Gastroesophageal sphincter (tissue), 4 donors: ENCODE measurements around the gene SLC35B2. TPM values are rescaled to one million over a fixed set of nuclear protein-coding genes. Genes with fewer than 3 reads are reported as not detected.

Source experiments
- ATAC-seq: fragments of 150-250 bp; one replicate; pipeline ENCODE4 v1.9.1; 2016; ENCODE audit warnings: mild to moderate bottlenecking, moderate library complexity
- H3K27ac ChIP-seq, 4 donors: fragments of 200-600 bp; sonication (generic) in 3 of 4; 1 replicate in 3 of 4; 2 replicates in 1 of 4; pipeline ENCODE4 v1.5.1; 2016 to 2019
- H3K27me3 ChIP-seq: fragments of 200-600 bp; sonication (generic); one replicate; pipeline ENCODE4 v1.5.1; 2019
- H3K36me3 ChIP-seq, 2 donors: fragments of 200-600 bp; sonication (generic); one replicate each; pipeline ENCODE4 v1.5.1; 2019; ENCODE audit warnings: control low read depth in 1 of 2
- H3K4me1 ChIP-seq, 3 donors: fragments of 200-600 bp; sonication (generic); 1 replicate in 2 of 3; 2 replicates in 1 of 3; pipeline ENCODE4 v1.5.1; 2016 to 2019; ENCODE audit warnings: control low read depth in 2 of 3
- H3K4me3 ChIP-seq, 2 donors: fragments of 200-600 bp; sonication (generic); one replicate each; pipeline ENCODE4 v1.5.1; 2019; ENCODE audit warnings: mild to moderate bottlenecking in 1 of 2, moderate library complexity in 1 of 2
- H3K9me3 ChIP-seq, 3 donors: fragments of 200-600 bp; sonication (generic); one replicate each; pipeline ENCODE4 v1.5.1; 2017 to 2019; ENCODE audit warnings: control low read depth in 2 of 3
- CTCF ChIP-seq, 4 experiments: fragments of 200-600 bp in 2 of 4; fragments of 450-650 bp in 2 of 4; sonication (generic) in 1 of 4; IDR thresholded peaks; one replicate each; pipeline ENCODE4 v1.5.1; 2017 to 2019; ENCODE audit warnings: antibody characterized with exemption in 4 of 4, mild to moderate bottlenecking in 2 of 4, moderate library complexity in 2 of 4
- EP300 ChIP-seq: sonication (generic); formaldehyde crosslinking; IDR thresholded peaks from one replicate; pipeline ENCODE4 v1.6.1; 2017; ENCODE audit warnings: antibody characterized with exemption, mild to moderate bottlenecking
- POLR2A ChIP-seq, 2 donors: fragments of 450-650 bp; IDR thresholded peaks; one replicate each; pipeline ENCODE4 v1.6.1; 2017; ENCODE audit warnings: antibody characterized with exemption in 2 of 2, mild to moderate bottlenecking in 2 of 2, moderate library complexity in 1 of 2
- POLR2AphosphoS5 ChIP-seq: sonication (generic); formaldehyde crosslinking; IDR thresholded peaks from one replicate; pipeline ENCODE4 v1.6.1; 2017; ENCODE audit warnings: antibody characterized with exemption
- WGBS, 2 donors: methylation state at CpG; one replicate each; pipeline ENCODE4 v1.1.5; 2018; ENCODE audit warnings: low coverage in 1 of 2; 5-methylcytosine and 5-hydroxymethylcytosine counted together
- total RNA-seq, 4 donors: library from RNA; depleted of rRNA; stranded (reverse); fragments of >200 nt; gene quantifications; one replicate each; pipeline ENCODE4 v1.1.0, GENCODE V29; 2016

The SLC35B2 gene
- total RNA-seq, 4 donors from 2014 or later: 21.3 to 34.0 (median 25.6) TPM

GRCh38 chr6:44260011-44260410 is 2.7 kb upstream of the SLC35B2 start:
- TF ChIP-seq POLR2A (IDR thresholded peaks at IDR 0.05) (no peak), POLR2AphosphoS5 (no peak), CTCF (IDR thresholded peaks at IDR 0.05) (no peak), EP300 (no peak)
- Histone ChIP-seq H3K36me3 (peaks cover 0 to 36% of the 10 kb centered on the region in 2 donors), H3K4me1 (peaks cover 4 to 61% (median 41%) of the 10 kb centered on the region in 3 donors), H3K4me3 (no peak overlapping the region), H3K27ac (no peak overlapping the region), H3K9me3 (no peaks in the 10 kb centered on the region), H3K27me3 (no peaks in the 10 kb centered on the region)
- ATAC-seq: no peak
- WGBS, 2 donors: 100% methylated on average over 1 of the region's 8 CpGs; no CpG with 5 or more reads in 1 of the 2 donors

- Histone ChIP-seq H3K4me3 (no peak overlapping the region), H3K36me3 (peaks cover 0 to 47% of the 10 kb centered on the region in 2 donors), H3K4me1 (peaks cover 2 to 61% (median 31%) of the 10 kb centered on the region in 3 donors), H3K9me3 (no peaks in the 10 kb centered on the region), H3K27ac (no peak overlapping the region), H3K27me3 (no peaks in the 10 kb centered on the region)
- no peak for ATAC-seq
- no CpG with 5 or more reads among the region's 3 CpGs for WGBS, 2 donors
- TF ChIP-seq POLR2A (IDR thresholded peaks at IDR 0.05) (no peak), CTCF (IDR thresholded peaks at IDR 0.05) (no peak), EP300 (no peak), POLR2AphosphoS5 (no peak)
Observed at GRCh38 chr6:44258921-44259320, 1.6 kb upstream of the SLC35B2 start.

GRCh38 chr6:44258325-44258863 is 1.1 kb upstream of the SLC35B2 start:
- no peak for ATAC-seq
- no peaks in the 10 kb centered on the region for H3K9me3 ChIP-seq
- H3K4me1 ChIP-seq: peaks cover 2 to 60% (median 25%) of the 10 kb centered on the region in 3 donors
- no peak overlapping the region for H3K4me3 ChIP-seq
- H3K27ac ChIP-seq: peak overlapping the region in 3 of 4 donors; percentile 87 to 94 (median 92)
- WGBS, 2 donors: 75 to 100% methylated on average over 1 to 7 of the region's 9 CpGs
- no peaks in the 10 kb centered on the region for H3K27me3 ChIP-seq
- H3K36me3 ChIP-seq: peaks cover 0 to 52% of the 10 kb centered on the region in 2 donors
- TF ChIP-seq CTCF (IDR thresholded peaks at IDR 0.05) (no peak), POLR2A (IDR thresholded peaks at IDR 0.05) (no peak), EP300 (no peak), POLR2AphosphoS5 (no peak)

GRCh38 chr6:44257753-44258324 is 511 bp upstream of the SLC35B2 start:
- H3K27me3 ChIP-seq: no peaks in the 10 kb centered on the region
- TF ChIP-seq POLR2AphosphoS5 (no peak), EP300 (no peak), CTCF (IDR thresholded peaks at IDR 0.05) (no peak), POLR2A (IDR thresholded peaks at IDR 0.05) (no peak)
- no peaks in the 10 kb centered on the region for H3K9me3 ChIP-seq
- H3K36me3 ChIP-seq: peaks cover 0 to 58% of the 10 kb centered on the region in 2 donors
- H3K4me1 ChIP-seq: peaks cover 0 to 60% (median 20%) of the 10 kb centered on the region in 3 donors
- peak overlapping the region in 3 of 4 donors; percentile 87 to 94 (median 92) for H3K27ac ChIP-seq
- WGBS, 2 donors: 17 to 20% methylated on average over 10 to 15 of the region's 15 CpGs
- H3K4me3 ChIP-seq: peak overlapping the region; percentile 79 to 99
- no peak for ATAC-seq

- WGBS, 2 donors: 0 to 1% methylated on average over 4 to 9 of the region's 12 CpGs
- H3K36me3 ChIP-seq: peaks cover 0 to 69% of the 10 kb centered on the region in 2 donors
- H3K27ac ChIP-seq: peak overlapping the region; percentile 63 to 94 (median 90)
- H3K27me3 ChIP-seq: no peaks in the 10 kb centered on the region
- no peaks in the 10 kb centered on the region for H3K9me3 ChIP-seq
- H3K4me1 ChIP-seq: peaks cover 0 to 60% (median 12%) of the 10 kb centered on the region in 3 donors
- H3K4me3 ChIP-seq: peak overlapping the region; percentile 79 to 99
- ATAC-seq: no peak
- no peak for TF ChIP-seq EP300
- no peak for TF ChIP-seq CTCF (IDR thresholded peaks at IDR 0.05)
- TF ChIP-seq POLR2A (IDR thresholded peaks at IDR 0.05): no peak
- no peak for TF ChIP-seq POLR2AphosphoS5
Observed at GRCh38 chr6:44256775-44257024, 628 bp downstream of the SLC35B2 start.
